Activated T-helper 2 cell treated with anti-CD3 and anti-CD28 coated beads, Interferon-gamma antibody, Interleukin-2, Interleukin-4, amounts not matched to agents 10 μg/mL and 5 μg/mL and 100 μg/mL, durations not matched to agents 14 hours and 24 hours and 36 hours (primary cell): ENCODE data around the gene NTF3. TPM values are rescaled to one million over a fixed set of nuclear protein-coding genes. Genes with fewer than 3 reads are reported as not detected.

Experiments used
- DNase-seq: peaks from one replicate; pipeline ENCODE4 v3.0.0; 2021; ENCODE audit warnings: low spot score
- H3K27ac Mint-ChIP-seq: one replicate; pipeline ENCODE4 v1.8.0; 2021; ENCODE audit warnings: mixed read lengths
- H3K27me3 Mint-ChIP-seq: one replicate; pipeline ENCODE4 v1.8.0; 2021; ENCODE audit warnings: low read depth, mixed read lengths
- H3K36me3 Mint-ChIP-seq: one replicate; pipeline ENCODE4 v1.8.0; 2021; ENCODE audit warnings: low read depth, mixed read lengths
- H3K4me1 Mint-ChIP-seq: one replicate; pipeline ENCODE4 v1.8.0; 2021; ENCODE audit warnings: low read depth, mixed read lengths
- H3K4me3 Mint-ChIP-seq: one replicate; pipeline ENCODE4 v1.8.0; 2021; ENCODE audit warnings: low read depth, mild to moderate bottlenecking, moderate library complexity, mixed read lengths
- H3K9me3 Mint-ChIP-seq: one replicate; pipeline ENCODE4 v1.8.0; 2021; ENCODE audit warnings: mixed read lengths
- intact Hi-C: fragments of 100-400 bp; cut with micrococcal nuclease; formaldehyde crosslinking; loops from one replicate; pipeline ENCODE4 v1.15.1; 2023
- total RNA-seq: library from RNA; stranded (reverse); gene quantifications from 2 replicates; pipeline ENCODE4 v1.2.3, GENCODE V29; 2022

The NTF3 gene
- total RNA-seq, 1 donor from 2014 or later = not detected

DNA sequence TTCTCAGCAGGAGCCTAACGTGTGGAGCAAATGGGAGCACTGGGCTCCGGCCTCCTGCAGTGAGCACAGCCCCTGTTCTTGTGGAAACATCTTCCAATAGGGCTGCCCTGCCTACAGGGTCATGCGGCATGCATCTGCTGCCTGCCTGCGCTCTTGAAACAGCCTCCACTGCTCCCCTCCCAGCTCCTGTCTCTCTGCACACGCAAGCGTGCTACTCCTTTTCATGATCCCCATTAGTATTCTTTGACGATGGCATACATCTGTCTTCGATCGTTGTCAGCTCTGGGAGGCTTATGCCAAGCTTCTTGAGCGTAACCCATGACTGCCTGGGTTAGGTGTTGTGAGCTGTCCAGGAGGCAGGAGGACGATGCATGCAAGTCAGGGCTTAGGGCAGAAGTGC, 23.1 kb downstream of the NTF3 start:
- Mint-ChIP-seq H3K9me3 (no peaks in the 10 kb centered on the region), H3K27ac (no peak overlapping the region), H3K4me3 (no peak overlapping the region), H3K4me1 (no peaks in the 10 kb centered on the region), H3K36me3 (no peaks in the 10 kb centered on the region), H3K27me3 (no peaks in the 10 kb centered on the region)
- no peak for DNase-seq
- intact Hi-C loops = no loop called here

DNA sequence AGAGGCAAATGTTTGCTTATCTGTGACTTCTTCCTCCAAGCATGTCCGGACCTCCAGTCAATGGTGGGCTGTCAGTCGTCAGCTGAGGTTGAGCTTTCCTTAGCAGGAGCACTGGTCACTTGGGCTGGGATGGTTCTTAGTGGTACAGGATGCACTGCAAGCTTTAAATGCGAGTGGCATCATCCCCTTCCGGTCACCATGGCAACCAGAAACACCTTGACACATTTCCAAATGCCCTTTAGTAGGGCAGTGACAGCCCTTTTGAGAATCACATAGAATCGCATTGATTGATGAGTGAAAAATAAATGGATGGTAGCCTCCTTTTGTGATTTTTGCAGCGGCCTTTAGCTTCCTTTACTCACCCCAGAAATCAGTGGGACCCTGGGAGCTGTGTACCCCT, 24.1 kb downstream of the NTF3 start:
- Mint-ChIP-seq H3K4me1 (no peaks in the 10 kb centered on the region), H3K9me3 (no peaks in the 10 kb centered on the region), H3K27ac (no peak overlapping the region), H3K4me3 (no peak overlapping the region), H3K27me3 (no peaks in the 10 kb centered on the region), H3K36me3 (no peaks in the 10 kb centered on the region)
- intact Hi-C loops = no loop called here
- no peak for DNase-seq

- no peak for DNase-seq
- Mint-ChIP-seq H3K36me3 (no peaks in the 10 kb centered on the region), H3K9me3 (no peaks in the 10 kb centered on the region), H3K27me3 (no peaks in the 10 kb centered on the region), H3K4me1 (no peaks in the 10 kb centered on the region), H3K4me3 (no peak overlapping the region), H3K27ac (no peak overlapping the region)
- intact Hi-C loops = no loop called here
Observed at GRCh38 chr12:5456906-5457305, 25.0 kb downstream of the NTF3 start.

DNA sequence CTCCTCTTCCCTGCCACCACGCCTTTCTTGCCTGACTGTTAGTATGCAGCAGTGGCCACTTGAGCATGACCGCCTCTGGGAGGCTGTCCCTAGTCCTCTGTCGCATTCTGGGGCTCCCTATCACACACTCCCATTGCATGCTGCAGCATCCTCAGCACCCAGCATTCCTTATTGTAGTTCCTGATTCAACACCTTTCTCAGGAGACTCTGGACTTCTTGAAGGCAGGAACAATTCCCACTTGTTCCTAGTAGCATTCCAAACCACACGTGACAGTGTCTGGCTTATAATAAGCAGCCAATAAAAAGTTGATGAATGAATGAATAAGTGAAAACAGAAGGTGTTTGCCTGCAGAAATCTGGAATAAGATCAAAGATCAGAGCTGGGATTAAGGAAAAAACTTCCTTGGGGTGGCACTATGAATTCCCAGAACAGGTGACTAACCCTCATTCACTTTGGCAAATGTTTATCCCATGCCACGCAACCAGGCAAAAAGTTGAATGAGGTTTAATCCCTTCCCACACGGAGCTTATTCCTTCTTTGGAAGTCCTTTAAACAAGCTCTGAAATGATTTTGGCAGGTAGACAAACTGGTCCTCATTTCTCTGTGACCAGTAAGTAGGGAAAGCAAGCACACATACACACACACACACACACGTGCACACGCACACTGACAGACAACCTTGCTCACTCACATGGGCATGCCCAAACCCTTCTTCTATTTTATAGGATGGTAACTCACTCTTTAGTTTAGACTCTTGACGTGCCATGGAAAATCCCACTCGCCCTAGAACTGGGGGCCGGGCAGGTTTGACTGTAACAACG, 26.5 kb downstream of the NTF3 start:
- H3K36me3 Mint-ChIP-seq = no peaks in the 10 kb centered on the region
- no peaks in the 10 kb centered on the region for H3K27me3 Mint-ChIP-seq
- no peaks in the 10 kb centered on the region for H3K4me1 Mint-ChIP-seq
- no peak overlapping the region for H3K4me3 Mint-ChIP-seq
- H3K9me3 Mint-ChIP-seq = no peaks in the 10 kb centered on the region
- intact Hi-C loops = no loop called here
- no peak for DNase-seq
- no peak overlapping the region for H3K27ac Mint-ChIP-seq

DNA sequence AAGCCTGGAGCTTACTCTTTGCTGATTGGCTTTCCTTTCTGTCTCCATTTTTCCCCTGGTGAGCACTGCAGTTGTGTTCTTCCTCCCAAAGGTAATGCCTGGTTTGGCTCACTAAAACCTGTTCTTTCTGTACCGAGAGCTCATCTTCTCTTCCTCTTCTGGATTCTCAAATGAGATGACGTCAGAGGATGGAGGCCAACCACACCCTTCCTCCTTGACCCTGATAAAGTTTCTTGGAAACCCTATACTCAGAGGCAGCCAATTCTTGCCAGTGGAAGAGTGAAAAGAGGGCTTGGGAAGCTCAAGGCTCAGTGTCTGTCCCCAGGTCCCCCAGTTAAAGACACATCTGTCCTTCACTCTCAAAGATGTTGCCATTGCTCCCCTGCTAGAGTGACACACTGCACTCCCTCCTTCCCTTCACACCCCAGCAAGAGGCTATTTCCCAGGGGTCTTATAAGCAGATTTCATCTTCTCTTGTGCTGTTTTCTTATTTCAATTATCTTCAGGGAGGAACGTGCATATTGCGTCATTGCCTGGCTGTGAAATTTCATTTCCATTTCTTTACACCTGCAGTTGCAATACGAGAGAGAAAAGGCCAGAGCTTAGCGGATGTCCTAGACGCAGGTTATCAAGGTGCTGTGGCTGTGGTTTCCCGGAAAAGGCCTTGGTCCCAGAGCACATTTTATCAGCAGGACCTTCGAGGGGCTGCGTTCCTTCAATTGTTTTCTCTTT, 27.3 kb downstream of the NTF3 start:
- no peaks in the 10 kb centered on the region for H3K27me3 Mint-ChIP-seq
- no peaks in the 10 kb centered on the region for H3K36me3 Mint-ChIP-seq
- H3K4me3 Mint-ChIP-seq = no peak overlapping the region
- no peaks in the 10 kb centered on the region for H3K4me1 Mint-ChIP-seq
- H3K27ac Mint-ChIP-seq = no peak overlapping the region
- intact Hi-C loops = no loop called here
- DNase-seq = no peak
- no peaks in the 10 kb centered on the region for H3K9me3 Mint-ChIP-seq

GRCh38 chr12:5460817-5461216, 28.9 kb downstream of the NTF3 start:
- Mint-ChIP-seq H3K4me3 (no peak overlapping the region), H3K27ac (no peak overlapping the region), H3K27me3 (no peaks in the 10 kb centered on the region), H3K36me3 (no peaks in the 10 kb centered on the region), H3K4me1 (no peaks in the 10 kb centered on the region), H3K9me3 (no peaks in the 10 kb centered on the region)
- intact Hi-C loops = no loop called here
- DNase-seq = no peak

- Mint-ChIP-seq H3K27ac (no peak overlapping the region), H3K9me3 (no peaks in the 10 kb centered on the region), H3K27me3 (no peaks in the 10 kb centered on the region), H3K36me3 (no peaks in the 10 kb centered on the region), H3K4me3 (no peak overlapping the region), H3K4me1 (no peaks in the 10 kb centered on the region)
- no peak for DNase-seq
- intact Hi-C loops = no loop called here
Observed at GRCh38 chr12:5461966-5462365, 30.1 kb downstream of the NTF3 start.

- no peak for DNase-seq
- Mint-ChIP-seq H3K9me3 (no peaks in the 10 kb centered on the region), H3K36me3 (no peaks in the 10 kb centered on the region), H3K4me1 (no peaks in the 10 kb centered on the region), H3K27me3 (no peaks in the 10 kb centered on the region), H3K4me3 (no peak overlapping the region), H3K27ac (no peak overlapping the region)
- intact Hi-C loops = no loop called here
Observed at GRCh38 chr12:5464096-5464495, 32.2 kb downstream of the NTF3 start.

- intact Hi-C loops = no loop called here
- H3K4me3 Mint-ChIP-seq = no peak overlapping the region
- no peaks in the 10 kb centered on the region for H3K4me1 Mint-ChIP-seq
- no peaks in the 10 kb centered on the region for H3K9me3 Mint-ChIP-seq
- H3K27me3 Mint-ChIP-seq = no peaks in the 10 kb centered on the region
- no peaks in the 10 kb centered on the region for H3K36me3 Mint-ChIP-seq
- H3K27ac Mint-ChIP-seq = no peak overlapping the region
- DNase-seq = no peak
Observed at GRCh38 chr12:5465384-5465783, 33.5 kb downstream of the NTF3 start.

GRCh38 chr12:5466521-5466960, 34.6 kb downstream of the NTF3 start:
- DNase-seq = no peak
- no peak overlapping the region for H3K27ac Mint-ChIP-seq
- intact Hi-C loops = no loop called here
- H3K9me3 Mint-ChIP-seq = no peaks in the 10 kb centered on the region
- H3K27me3 Mint-ChIP-seq = no peaks in the 10 kb centered on the region
- no peaks in the 10 kb centered on the region for H3K36me3 Mint-ChIP-seq
- H3K4me3 Mint-ChIP-seq = no peak overlapping the region
- H3K4me1 Mint-ChIP-seq = no peaks in the 10 kb centered on the region

- H3K9me3 Mint-ChIP-seq = no peaks in the 10 kb centered on the region
- no peaks in the 10 kb centered on the region for H3K27me3 Mint-ChIP-seq
- no peaks in the 10 kb centered on the region for H3K4me1 Mint-ChIP-seq
- H3K4me3 Mint-ChIP-seq = no peak overlapping the region
- H3K36me3 Mint-ChIP-seq = no peaks in the 10 kb centered on the region
- no peak overlapping the region for H3K27ac Mint-ChIP-seq
- no peak for DNase-seq
- intact Hi-C loops = no loop called here
Observed at GRCh38 chr12:5467931-5468330, 36.0 kb downstream of the NTF3 start.

DNA sequence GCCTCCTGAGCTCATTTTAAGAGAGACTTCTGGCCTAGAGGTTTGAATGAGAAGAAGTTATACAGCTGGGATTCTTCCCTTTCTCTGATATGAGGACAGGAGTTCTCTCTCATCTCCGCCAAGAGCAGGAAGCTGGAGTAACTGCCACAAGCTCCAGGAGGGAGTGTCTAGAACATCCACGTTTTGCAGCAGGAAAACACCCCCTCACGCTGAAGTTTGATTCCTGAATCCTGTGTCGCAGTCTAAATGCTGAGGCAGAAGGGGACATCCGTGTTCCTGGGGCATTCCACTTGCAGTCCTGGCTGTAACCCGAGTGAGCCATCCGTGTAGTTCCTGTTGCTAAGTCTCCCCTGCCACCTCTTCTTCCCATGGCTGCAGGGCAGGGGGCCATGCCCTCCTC, 38.3 kb downstream of the NTF3 start:
- H3K4me3 Mint-ChIP-seq = no peak overlapping the region
- no peaks in the 10 kb centered on the region for H3K9me3 Mint-ChIP-seq
- no peaks in the 10 kb centered on the region for H3K36me3 Mint-ChIP-seq
- H3K4me1 Mint-ChIP-seq = no peaks in the 10 kb centered on the region
- no peak for DNase-seq
- no peak overlapping the region for H3K27ac Mint-ChIP-seq
- intact Hi-C loops = no loop called here
- H3K27me3 Mint-ChIP-seq = no peaks in the 10 kb centered on the region

DNA sequence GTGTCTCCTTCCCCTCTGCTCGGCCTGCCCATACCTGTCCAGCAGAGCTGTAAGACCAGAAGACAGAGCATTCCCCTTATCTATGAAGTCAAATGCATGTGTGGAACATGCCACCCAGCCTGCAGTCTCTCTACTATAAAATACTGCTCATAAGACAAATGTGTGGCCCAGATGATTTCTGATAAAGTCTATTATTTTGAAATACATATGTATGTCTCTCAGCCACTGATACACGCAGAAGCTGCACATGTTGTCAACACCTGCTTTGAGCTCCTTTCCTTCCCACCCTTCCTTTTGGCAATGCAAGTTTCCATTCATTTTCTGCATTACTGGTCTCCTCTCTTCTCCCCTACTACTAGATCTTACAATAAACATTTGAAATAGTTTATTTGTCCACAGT, 38.8 kb downstream of the NTF3 start:
- no peaks in the 10 kb centered on the region for H3K4me1 Mint-ChIP-seq
- no peaks in the 10 kb centered on the region for H3K9me3 Mint-ChIP-seq
- H3K27ac Mint-ChIP-seq = no peak overlapping the region
- no peaks in the 10 kb centered on the region for H3K36me3 Mint-ChIP-seq
- DNase-seq = no peak
- no peaks in the 10 kb centered on the region for H3K27me3 Mint-ChIP-seq
- no peak overlapping the region for H3K4me3 Mint-ChIP-seq
- intact Hi-C loops = no loop called here
